H1 (cell line): ENCODE results near the gene ADAMTS8. TPM values are rescaled to one million over a fixed set of nuclear protein-coding genes. Genes with fewer than 3 reads are reported as not detected.

ENCODE experiments used
- EP300 ChIP-seq, 2 experiments: IDR thresholded peaks; 1 replicate in 1 of 2; 2 replicates in 1 of 2; pipeline ENCODE4 v1.6.1; 2011 to 2012; ENCODE audit warnings: low read depth in 2 of 2, low read length in 2 of 2, mild to moderate bottlenecking in 2 of 2, borderline replicate concordance in 1 of 2, inconsistent platforms in 1 of 2, moderate library complexity in 1 of 2
- EZH2 ChIP-seq: fragments of 200-600 bp; sonication (generic); IDR thresholded peaks from 2 replicates; pipeline ENCODE4 v1.7.1; 2012; ENCODE audit warnings: low read depth, mild to moderate bottlenecking, moderate library complexity, low read length, inconsistent platforms; ENCODE audit not compliant: severe bottlenecking
- HDAC6 ChIP-seq: IDR thresholded peaks from one replicate; pipeline ENCODE4 v1.7.1; 2012; ENCODE audit warnings: low read depth, mild to moderate bottlenecking, inconsistent platforms, low read length, moderate library complexity
- RBBP5 ChIP-seq: IDR thresholded peaks from 2 replicates; pipeline ENCODE4 v1.7.1; 2012; ENCODE audit warnings: low read depth, mild to moderate bottlenecking, inconsistent platforms, low read length, moderate library complexity, borderline replicate concordance
- polyA plus RNA-seq, 7 experiments: library from polyadenylated mRNA; depleted of rRNA in 3 of 7; stranded (reverse) in 5 of 7; unstranded in 2 of 7; fragments of >200 nt in 5 of 7; fragments of 200-250 nt in 2 of 7; gene quantifications; 1 replicate in 5 of 7; 2 replicates in 1 of 7; 4 replicates in 1 of 7; pipeline versions ENCODE4 v1.2.1 to v1.2.3, GENCODE V29; 2011 to 2013; ENCODE audit warnings: missing spikeins in 2 of 7, mixed read lengths in 2 of 7
- total RNA-seq: library from RNA; stranded (reverse); fragmentation: NEBNext Ultra II Directional; extraction: Animal tissue kit (Norgen Biotek cat#: 25700); gene quantifications from 2 replicates; pipeline ENCODE4 v1.2.1, GENCODE V29; 2021

Gene ADAMTS8
- total and polyA plus RNA-seq, 2 of the 8 experiments (the other 6 are each of a cell fraction or from before 2014, with no cell fraction given): 9.3 to 16.6 TPM

DNA sequence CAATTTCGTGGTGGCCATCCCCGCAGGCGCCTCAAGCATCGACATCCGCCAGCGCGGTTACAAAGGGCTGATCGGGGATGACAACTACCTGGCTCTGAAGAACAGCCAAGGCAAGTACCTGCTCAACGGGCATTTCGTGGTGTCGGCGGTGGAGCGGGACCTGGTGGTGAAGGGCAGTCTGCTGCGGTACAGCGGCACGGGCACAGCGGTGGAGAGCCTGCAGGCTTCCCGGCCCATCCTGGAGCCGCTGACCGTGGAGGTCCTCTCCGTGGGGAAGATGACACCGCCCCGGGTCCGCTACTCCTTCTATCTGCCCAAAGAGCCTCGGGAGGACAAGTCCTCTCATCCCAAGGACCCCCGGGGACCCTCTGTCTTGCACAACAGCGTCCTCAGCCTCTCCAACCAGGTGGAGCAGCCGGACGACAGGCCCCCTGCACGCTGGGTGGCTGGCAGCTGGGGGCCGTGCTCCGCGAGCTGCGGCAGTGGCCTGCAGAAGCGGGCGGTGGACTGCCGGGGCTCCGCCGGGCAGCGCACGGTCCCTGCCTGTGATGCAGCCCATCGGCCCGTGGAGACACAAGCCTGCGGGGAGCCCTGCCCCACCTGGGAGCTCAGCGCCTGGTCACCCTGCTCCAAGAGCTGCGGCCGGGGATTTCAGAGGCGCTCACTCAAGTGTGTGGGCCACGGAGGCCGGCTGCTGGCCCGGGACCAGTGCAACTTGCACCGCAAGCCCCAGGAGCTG lies 44.8 kb upstream of the ADAMTS8 start (continued):
- no peak for TF ChIP-seq EP300 (IDR thresholded peaks at IDR 0.05; ENCODE audit: borderline replicate concordance in 1 of 2, low read depth in 2 of 2, low read length in 2 of 2)
- no peak for TF ChIP-seq RBBP5
- no peak for TF ChIP-seq EZH2
- TF ChIP-seq HDAC6: no peak
